SU-DHL-6 (cell line): ENCODE measurements around the gene HELLS.

ENCODE experiments used
- CTCF ChIP-seq: fragments of 200-600 bp; sonication (generic); IDR thresholded peaks from one replicate; pipeline ENCODE4 v1.5.1; 2017; ENCODE audit warnings: antibody characterized with exemption, mild to moderate bottlenecking, low read length, moderate library complexity; ENCODE audit not compliant: insufficient read depth, poor library complexity, severe bottlenecking
- EZH2phosphoT487 ChIP-seq: fragments of 200-600 bp; sonication (generic), shearing (Covaris generic); conservative IDR thresholded peaks from 2 replicates; pipeline ENCODE4 v1.6.1; 2018; ENCODE audit warnings: mild to moderate bottlenecking, antibody characterized with exemption, low read length, moderate library complexity, mixed read lengths

- TF ChIP-seq CTCF (no peak), EZH2phosphoT487 (no peak)
Observed at GRCh38 chr10:94533027-94533426, 12.6 kb upstream of the HELLS start.
